Stomach (tissue), 4 donors: Measurements from ENCODE around the gene SYT15.
"Not testable (repeated sequence)": the region's sequence is repeated elsewhere in the genome, so short reads cannot be mapped to it uniquely, and the experiment has no call there.

Experiments used
- POLR2A ChIP-seq, 4 donors: fragments of 450-650 bp; IDR thresholded peaks; one replicate each; pipeline ENCODE4 v1.6.1; 2016; ENCODE audit warnings: antibody characterized with exemption in 4 of 4, control low read depth in 2 of 4, mild to moderate bottlenecking in 1 of 4, moderate library complexity in 1 of 4
- POLR2AphosphoS5 ChIP-seq, 3 donors: sonication (generic); formaldehyde crosslinking; IDR thresholded peaks; one replicate each; pipeline ENCODE4 v1.6.1; 2016; ENCODE audit warnings: antibody characterized with exemption in 3 of 3
- TF ChIP-seq, protein P1 (sequence below), 7 experiments: fragments of 450-650 bp in 4 of 7; fragments of 200-600 bp in 3 of 7; sonication (generic) in 3 of 7; IDR thresholded peaks; one replicate each; pipeline ENCODE4 v1.5.1; 2016 to 2019; ENCODE audit warnings: antibody characterized with exemption in 7 of 7, control low read depth in 2 of 7, mild to moderate bottlenecking in 1 of 7

DNA sequence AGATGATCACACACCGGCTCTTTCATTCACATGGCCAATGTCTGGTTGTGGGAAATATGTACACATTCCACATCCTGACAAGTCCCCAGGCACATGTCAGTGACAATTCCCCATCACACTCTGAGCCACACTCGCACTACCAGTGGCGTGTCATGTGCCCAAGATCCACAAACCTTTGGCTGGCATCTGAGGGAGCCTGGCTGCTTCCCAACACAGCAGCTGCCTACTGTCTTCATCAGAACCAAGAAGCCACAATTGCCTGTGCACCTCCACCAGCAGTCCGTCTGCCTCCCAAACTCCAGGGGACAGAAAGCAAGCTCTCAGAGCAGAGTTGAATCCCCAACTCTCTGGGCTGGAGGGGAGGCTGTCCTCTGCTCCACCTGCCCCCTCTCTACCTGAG, 6.2 kb upstream of the SYT15 start:
- TF ChIP-seq, protein P1, sequence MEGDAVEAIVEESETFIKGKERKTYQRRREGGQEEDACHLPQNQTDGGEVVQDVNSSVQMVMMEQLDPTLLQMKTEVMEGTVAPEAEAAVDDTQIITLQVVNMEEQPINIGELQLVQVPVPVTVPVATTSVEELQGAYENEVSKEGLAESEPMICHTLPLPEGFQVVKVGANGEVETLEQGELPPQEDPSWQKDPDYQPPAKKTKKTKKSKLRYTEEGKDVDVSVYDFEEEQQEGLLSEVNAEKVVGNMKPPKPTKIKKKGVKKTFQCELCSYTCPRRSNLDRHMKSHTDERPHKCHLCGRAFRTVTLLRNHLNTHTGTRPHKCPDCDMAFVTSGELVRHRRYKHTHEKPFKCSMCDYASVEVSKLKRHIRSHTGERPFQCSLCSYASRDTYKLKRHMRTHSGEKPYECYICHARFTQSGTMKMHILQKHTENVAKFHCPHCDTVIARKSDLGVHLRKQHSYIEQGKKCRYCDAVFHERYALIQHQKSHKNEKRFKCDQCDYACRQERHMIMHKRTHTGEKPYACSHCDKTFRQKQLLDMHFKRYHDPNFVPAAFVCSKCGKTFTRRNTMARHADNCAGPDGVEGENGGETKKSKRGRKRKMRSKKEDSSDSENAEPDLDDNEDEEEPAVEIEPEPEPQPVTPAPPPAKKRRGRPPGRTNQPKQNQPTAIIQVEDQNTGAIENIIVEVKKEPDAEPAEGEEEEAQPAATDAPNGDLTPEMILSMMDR (IDR thresholded peaks at IDR 0.05) = not testable (repeated sequence)
- not testable (repeated sequence) for TF ChIP-seq POLR2A, POLR2AphosphoS5 (IDR thresholded peaks at IDR 0.05)
